ENCODE results near the gene MAB21L4. TPM values are rescaled to one million over a fixed set of nuclear protein-coding genes. Genes with fewer than 3 reads are reported as not detected.

Gene MAB21L4
- total and polyA plus RNA-seq, 2 experiments from 2014 or later = not detected

DNA sequence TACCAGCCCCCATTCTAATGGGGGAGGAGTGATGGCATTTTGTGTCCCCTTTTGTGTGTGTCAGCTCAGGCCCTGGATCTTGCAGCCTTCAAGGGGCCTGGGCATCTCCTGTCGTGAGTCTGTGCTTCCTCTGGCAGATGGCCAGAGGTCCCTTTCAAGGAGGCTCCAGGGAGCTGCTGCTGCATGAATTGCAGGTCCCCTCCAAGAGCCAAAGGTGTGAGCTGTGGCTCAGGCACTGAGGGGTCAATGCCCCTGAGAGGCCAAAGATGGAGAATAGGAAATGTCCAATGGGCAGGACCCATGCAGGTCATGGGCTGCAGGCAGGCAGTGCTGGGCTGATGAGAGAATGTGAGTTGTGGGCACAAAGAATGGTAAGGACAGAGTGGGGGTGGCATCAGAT is 10.4 kb downstream of the MAB21L4 start (continued):
- TF ChIP-seq, protein P1, sequence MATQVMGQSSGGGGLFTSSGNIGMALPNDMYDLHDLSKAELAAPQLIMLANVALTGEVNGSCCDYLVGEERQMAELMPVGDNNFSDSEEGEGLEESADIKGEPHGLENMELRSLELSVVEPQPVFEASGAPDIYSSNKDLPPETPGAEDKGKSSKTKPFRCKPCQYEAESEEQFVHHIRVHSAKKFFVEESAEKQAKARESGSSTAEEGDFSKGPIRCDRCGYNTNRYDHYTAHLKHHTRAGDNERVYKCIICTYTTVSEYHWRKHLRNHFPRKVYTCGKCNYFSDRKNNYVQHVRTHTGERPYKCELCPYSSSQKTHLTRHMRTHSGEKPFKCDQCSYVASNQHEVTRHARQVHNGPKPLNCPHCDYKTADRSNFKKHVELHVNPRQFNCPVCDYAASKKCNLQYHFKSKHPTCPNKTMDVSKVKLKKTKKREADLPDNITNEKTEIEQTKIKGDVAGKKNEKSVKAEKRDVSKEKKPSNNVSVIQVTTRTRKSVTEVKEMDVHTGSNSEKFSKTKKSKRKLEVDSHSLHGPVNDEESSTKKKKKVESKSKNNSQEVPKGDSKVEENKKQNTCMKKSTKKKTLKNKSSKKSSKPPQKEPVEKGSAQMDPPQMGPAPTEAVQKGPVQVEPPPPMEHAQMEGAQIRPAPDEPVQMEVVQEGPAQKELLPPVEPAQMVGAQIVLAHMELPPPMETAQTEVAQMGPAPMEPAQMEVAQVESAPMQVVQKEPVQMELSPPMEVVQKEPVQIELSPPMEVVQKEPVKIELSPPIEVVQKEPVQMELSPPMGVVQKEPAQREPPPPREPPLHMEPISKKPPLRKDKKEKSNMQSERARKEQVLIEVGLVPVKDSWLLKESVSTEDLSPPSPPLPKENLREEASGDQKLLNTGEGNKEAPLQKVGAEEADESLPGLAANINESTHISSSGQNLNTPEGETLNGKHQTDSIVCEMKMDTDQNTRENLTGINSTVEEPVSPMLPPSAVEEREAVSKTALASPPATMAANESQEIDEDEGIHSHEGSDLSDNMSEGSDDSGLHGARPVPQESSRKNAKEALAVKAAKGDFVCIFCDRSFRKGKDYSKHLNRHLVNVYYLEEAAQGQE (IDR thresholded peaks at IDR 0.05; ENCODE audit: unreplicated experiment) = no peak
- TF ChIP-seq EZH2 (IDR thresholded peaks at IDR 0.05; ENCODE audit: low read depth, unreplicated experiment) (no peak), JUNB (IDR thresholded peaks at IDR 0.05; ENCODE audit: unreplicated experiment) (no peak), EZH2phosphoT487 (IDR thresholded peaks at IDR 0.05; ENCODE audit: unreplicated experiment) (no peak), POLR2AphosphoS5 (IDR thresholded peaks at IDR 0.05; ENCODE audit: low read depth) (no peak), NANOG (IDR thresholded peaks at IDR 0.05; ENCODE audit: borderline replicate concordance) (no peak), ZNF114 (CRISPR knock-in tag; IDR thresholded peaks at IDR 0.05) (no peak), STAT1 (IDR thresholded peaks at IDR 0.05; ENCODE audit: unreplicated experiment) (no peak), CREB1 (CRISPR knock-in tag; IDR thresholded peaks at IDR 0.05; ENCODE audit: low read depth) (no peak)
- TF ChIP-seq, protein P2, sequence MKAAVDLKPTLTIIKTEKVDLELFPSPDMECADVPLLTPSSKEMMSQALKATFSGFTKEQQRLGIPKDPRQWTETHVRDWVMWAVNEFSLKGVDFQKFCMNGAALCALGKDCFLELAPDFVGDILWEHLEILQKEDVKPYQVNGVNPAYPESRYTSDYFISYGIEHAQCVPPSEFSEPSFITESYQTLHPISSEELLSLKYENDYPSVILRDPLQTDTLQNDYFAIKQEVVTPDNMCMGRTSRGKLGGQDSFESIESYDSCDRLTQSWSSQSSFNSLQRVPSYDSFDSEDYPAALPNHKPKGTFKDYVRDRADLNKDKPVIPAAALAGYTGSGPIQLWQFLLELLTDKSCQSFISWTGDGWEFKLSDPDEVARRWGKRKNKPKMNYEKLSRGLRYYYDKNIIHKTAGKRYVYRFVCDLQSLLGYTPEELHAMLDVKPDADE (IDR thresholded peaks at IDR 0.05) = no peak

DNA sequence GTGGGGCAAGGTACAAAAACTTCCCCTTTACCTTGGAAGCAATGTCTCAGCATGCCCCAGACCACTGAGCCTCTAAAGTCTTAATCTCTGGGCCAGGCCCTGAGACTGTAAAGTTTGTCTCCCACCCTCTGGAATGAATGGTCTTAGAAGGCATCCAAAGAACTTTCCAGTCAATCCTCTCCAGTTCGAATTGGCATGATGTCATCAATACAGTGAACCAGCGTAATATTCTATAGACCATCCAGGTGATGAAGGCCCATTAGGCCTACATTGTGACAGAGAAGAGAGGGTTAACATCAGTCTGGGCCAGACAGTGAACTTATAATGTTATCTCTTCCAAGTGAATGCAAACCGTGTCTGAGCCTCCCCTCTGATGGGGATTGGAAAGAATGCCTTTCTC is 11.2 kb downstream of the MAB21L4 start:
- no peak for TF ChIP-seq ZNF331 (CRISPR knock-in tag; IDR thresholded peaks at IDR 0.05; ENCODE audit: low read depth)
- TF ChIP-seq EZH2phosphoT487 (IDR thresholded peaks at IDR 0.05; ENCODE audit: unreplicated experiment) = no peak
- no peak for TF ChIP-seq JUNB (IDR thresholded peaks at IDR 0.05; ENCODE audit: unreplicated experiment)
- Mint-ChIP-seq H3K4me1 (peaks cover 3% of the 10 kb centered on the region; the same call in 1 of the 3 replicates), H3K36me3 (ENCODE audit: low read depth) (no peaks in the 10 kb centered on the region)

More for the DNA sequence above, 11.2 kb downstream of the MAB21L4 start:
- Histone ChIP-seq H3F3A (replicated peaks; ENCODE audit: low read depth) (no peaks in the 10 kb centered on the region), H2AFZ (no peak overlapping the region), H3K27ac (ENCODE audit: low read depth) (no peak overlapping the region), H3K4me2 (no peak overlapping the region), H3K79me2 (replicated peaks; ENCODE audit: insufficient read depth) (no peaks in the 10 kb centered on the region), H3K36me3 (ENCODE audit: insufficient read depth) (no peaks in the 10 kb centered on the region), H3K4me1 (ENCODE audit: insufficient read depth) (no peaks in the 10 kb centered on the region), H3K4me3 (no peak overlapping the region), H4K20me1 (replicated peaks; ENCODE audit: insufficient read depth) (no peaks in the 10 kb centered on the region), H3K27me3 (ENCODE audit: insufficient read depth) (no peaks in the 10 kb centered on the region), H3K9me2 (ENCODE audit: insufficient read depth) (no peaks in the 10 kb centered on the region)
- Mint-ChIP-seq H3K27ac (no peak overlapping the region), H3K9me3 (no peaks in the 10 kb centered on the region), H3K4me3 (no peak overlapping the region), H3K27me3 (ENCODE audit: insufficient read depth, low read depth, poor library complexity) (peaks cover 7% of the 10 kb centered on the region)
- ATAC-seq = no peak
- DNase-seq (ENCODE audit: low spot score) = no peak

Measured in GM23338 (cell line).